Osteocyte (in vitro differentiated cells): ENCODE measurements around the gene GNAO1. TPM values are rescaled to one million over a fixed set of nuclear protein-coding genes. Genes with fewer than 3 reads are reported as not detected.

Experiments used
- DNase-seq: peaks from one replicate; pipeline ENCODE4 v3.0.0; 2021; ENCODE audit warnings: mixed read lengths; ENCODE audit not compliant: unreplicated experiment; ENCODE audit errors: extremely low spot score
- H3K27ac Mint-ChIP-seq: one replicate; pipeline ENCODE4 v1.8.0; 2021; ENCODE audit warnings: mild to moderate bottlenecking, mixed read lengths; ENCODE audit not compliant: unreplicated experiment
- H3K27me3 Mint-ChIP-seq: one replicate; pipeline ENCODE4 v1.8.0; 2021; ENCODE audit warnings: mixed read lengths; ENCODE audit not compliant: unreplicated experiment
- H3K36me3 Mint-ChIP-seq: one replicate; pipeline ENCODE4 v1.8.0; 2021; ENCODE audit warnings: mixed read lengths; ENCODE audit not compliant: unreplicated experiment
- H3K4me1 Mint-ChIP-seq: one replicate; pipeline ENCODE4 v1.8.0; 2021; ENCODE audit warnings: mixed read lengths; ENCODE audit not compliant: unreplicated experiment
- H3K4me3 Mint-ChIP-seq: one replicate; pipeline ENCODE4 v1.8.0; 2021; ENCODE audit warnings: mild to moderate bottlenecking, moderate library complexity, mixed read lengths; ENCODE audit not compliant: unreplicated experiment
- H3K9me3 Mint-ChIP-seq: one replicate; pipeline ENCODE4 v1.8.0; 2021; ENCODE audit warnings: mixed read lengths; ENCODE audit not compliant: unreplicated experiment
- CTCF ChIP-seq: fragments of 200-600 bp; sonication (generic); IDR thresholded peaks from 2 replicates; pipeline ENCODE4 v1.5.0; 2021; ENCODE audit warnings: antibody characterized with exemption, mild to moderate bottlenecking, moderate library complexity
- microRNA-seq: library from miRNA; unstranded; fragments of <30 nt; microRNA quantifications from one replicate; pipeline ENCODE4 v1.1.0, GENCODE V29; 2020; ENCODE audit not compliant: unreplicated experiment
- total RNA-seq: library from RNA; stranded (reverse); gene quantifications from 2 replicates; pipeline ENCODE4 v1.2.1, GENCODE V29; 2021

Gene GNAO1
- total RNA-seq, 1 donor from 2014 or later, result 0.56 TPM

DNA sequence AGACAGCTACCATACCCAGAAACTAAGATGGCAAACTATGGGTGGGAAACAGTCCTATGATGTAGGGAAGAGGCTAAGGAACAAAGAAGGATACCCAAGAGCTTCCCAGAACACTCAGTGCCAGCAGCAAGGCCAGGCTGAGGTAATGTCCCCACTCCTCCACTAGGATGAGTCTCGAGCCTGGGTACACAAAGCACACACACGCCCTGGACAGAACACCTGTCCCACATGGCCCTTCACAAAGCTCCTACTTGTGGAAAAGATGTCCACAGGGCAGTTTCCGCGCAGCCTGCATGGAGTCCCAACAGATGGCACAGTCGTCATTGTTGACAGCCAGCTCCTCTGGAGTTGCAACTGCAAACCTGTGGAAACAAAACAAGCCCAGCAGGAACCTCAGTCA lies 210.2 kb downstream of the GNAO1 start:
- no peak overlapping the region for H3K4me3 Mint-ChIP-seq
- H3K9me3 Mint-ChIP-seq, result no peaks in the 10 kb centered on the region
- peaks cover 2% of the 10 kb centered on the region for H3K4me1 Mint-ChIP-seq
- no peak overlapping the region for H3K27ac Mint-ChIP-seq
- no peak for DNase-seq
- H3K36me3 Mint-ChIP-seq, result peaks cover 55% of the 10 kb centered on the region
- peak; percentile 29 for TF ChIP-seq CTCF
- no peaks in the 10 kb centered on the region for H3K27me3 Mint-ChIP-seq

- Mint-ChIP-seq H3K36me3 (peaks cover 55% of the 10 kb centered on the region), H3K4me1 (no peaks in the 10 kb centered on the region)
These were observed 214.8 kb downstream of the GNAO1 start for GRCh38 chr16:56405977-56406672.

More at GRCh38 chr16:56405977-56406672, 214.8 kb downstream of the GNAO1 start:
- Mint-ChIP-seq H3K27ac (no peak overlapping the region), H3K9me3 (no peaks in the 10 kb centered on the region), H3K4me3 (no peak overlapping the region), H3K27me3 (no peaks in the 10 kb centered on the region)
- no peak for DNase-seq
- no peak for TF ChIP-seq CTCF

Small RNAs within 50 kb of the gene (microRNA-seq; reads per million reads assigned to microRNA genes)
- gene MIR3935, result not detected

Other genes with a start within 250 kb of the GNAO1 start
- 117 and 136 TPM in 2 replicates for gene AMFR, start 234.1 kb downstream of the GNAO1 start, total RNA-seq